ENCODE results near the gene PPP1CA.

- TF ChIP-seq, protein P1, sequence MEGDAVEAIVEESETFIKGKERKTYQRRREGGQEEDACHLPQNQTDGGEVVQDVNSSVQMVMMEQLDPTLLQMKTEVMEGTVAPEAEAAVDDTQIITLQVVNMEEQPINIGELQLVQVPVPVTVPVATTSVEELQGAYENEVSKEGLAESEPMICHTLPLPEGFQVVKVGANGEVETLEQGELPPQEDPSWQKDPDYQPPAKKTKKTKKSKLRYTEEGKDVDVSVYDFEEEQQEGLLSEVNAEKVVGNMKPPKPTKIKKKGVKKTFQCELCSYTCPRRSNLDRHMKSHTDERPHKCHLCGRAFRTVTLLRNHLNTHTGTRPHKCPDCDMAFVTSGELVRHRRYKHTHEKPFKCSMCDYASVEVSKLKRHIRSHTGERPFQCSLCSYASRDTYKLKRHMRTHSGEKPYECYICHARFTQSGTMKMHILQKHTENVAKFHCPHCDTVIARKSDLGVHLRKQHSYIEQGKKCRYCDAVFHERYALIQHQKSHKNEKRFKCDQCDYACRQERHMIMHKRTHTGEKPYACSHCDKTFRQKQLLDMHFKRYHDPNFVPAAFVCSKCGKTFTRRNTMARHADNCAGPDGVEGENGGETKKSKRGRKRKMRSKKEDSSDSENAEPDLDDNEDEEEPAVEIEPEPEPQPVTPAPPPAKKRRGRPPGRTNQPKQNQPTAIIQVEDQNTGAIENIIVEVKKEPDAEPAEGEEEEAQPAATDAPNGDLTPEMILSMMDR (conservative IDR thresholded peaks at IDR 0.05 in 1 of 2, IDR thresholded peaks at IDR 0.05 in 1 of 2; ENCODE audit: extremely low read depth in 1 of 2, insufficient read depth in 1 of 2, low read depth in 1 of 2, low read length in 2 of 2) = no peak
- TF ChIP-seq EZH2 (IDR thresholded peaks at IDR 0.05; ENCODE audit: borderline replicate concordance, low read length) = no peak
Measured at GRCh38 chr11:67448220-67448609, 46.6 kb upstream of the PPP1CA start.
